GM21526 (cell line): Measurements from ENCODE around the gene IL1RL2.

ENCODE experiments used
- ATAC-seq: cut with Tn5 transposase; IDR thresholded peaks from one replicate; pipeline ENCODE4 v1.9.1; 2021; ENCODE audit warnings: moderate library complexity; ENCODE audit not compliant: unreplicated experiment, low FRiP score

The IL1RL2 gene

DNA sequence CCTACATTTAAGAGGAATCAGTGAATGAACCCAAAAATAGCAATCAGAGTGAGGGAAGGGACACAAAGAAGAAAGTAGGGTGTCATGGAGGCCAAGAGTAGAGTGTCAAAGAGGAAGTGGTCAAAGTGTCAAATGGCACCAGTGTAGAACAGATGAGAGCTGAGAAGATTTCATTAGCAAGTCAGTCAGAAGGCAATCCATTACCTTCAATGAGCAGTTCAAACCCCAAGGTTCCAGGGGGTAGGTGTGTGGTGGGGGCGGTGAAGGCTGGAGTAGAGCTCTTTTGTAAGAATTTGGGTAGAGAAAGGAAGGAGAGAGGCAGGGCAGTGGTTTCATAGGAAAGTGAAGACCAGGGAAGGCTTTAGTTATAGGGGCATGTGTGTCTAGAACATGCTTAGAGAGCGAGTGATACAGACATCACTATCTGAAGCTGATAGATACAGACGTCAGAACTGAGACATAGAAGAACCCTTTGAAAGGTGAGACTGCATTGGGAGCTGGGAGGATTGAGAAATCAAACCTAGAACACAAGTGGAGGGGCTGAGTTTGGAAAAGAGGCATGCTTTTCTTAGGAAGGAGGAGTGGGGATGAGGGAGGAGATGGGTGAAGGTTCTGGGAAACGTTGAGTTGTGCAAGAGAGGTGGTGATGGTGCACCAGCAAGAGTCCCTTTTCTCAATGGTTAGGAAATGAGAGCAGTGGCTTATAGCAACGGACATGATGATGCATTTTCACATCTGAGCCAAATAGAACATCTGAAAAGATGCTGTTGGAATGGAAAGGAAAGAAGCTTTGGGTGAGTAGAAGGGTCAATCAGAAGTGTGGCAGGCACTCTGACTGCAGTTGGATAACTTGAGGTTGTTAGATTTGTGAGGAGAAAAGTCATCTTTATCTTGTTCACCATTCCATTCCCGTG is 75.7 kb downstream of the IL1RL2 start:
- no peak for ATAC-seq

DNA sequence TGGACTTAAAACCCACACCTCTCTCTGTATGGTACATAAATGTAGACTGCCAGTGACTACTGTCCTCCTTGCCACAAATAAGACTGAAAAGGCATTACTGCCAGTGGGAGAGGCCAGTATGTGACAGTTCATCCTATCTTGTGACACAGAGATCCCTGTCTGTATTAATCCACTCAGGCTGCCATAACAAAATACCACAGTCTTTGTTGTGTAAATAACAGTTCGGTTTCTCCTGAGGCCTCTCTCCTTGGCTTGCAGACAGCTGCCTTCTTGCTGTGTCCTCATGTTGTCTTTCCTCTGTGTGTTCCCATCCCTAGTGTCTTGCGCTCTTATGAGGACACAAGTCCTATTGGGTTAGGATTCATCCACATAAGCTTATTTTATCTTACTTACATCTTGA is 78.1 kb downstream of the IL1RL2 start:
- ATAC-seq: no peak

GRCh38 chr2:102266204-102266603 is 79.4 kb downstream of the IL1RL2 start:
- no peak for ATAC-seq

DNA sequence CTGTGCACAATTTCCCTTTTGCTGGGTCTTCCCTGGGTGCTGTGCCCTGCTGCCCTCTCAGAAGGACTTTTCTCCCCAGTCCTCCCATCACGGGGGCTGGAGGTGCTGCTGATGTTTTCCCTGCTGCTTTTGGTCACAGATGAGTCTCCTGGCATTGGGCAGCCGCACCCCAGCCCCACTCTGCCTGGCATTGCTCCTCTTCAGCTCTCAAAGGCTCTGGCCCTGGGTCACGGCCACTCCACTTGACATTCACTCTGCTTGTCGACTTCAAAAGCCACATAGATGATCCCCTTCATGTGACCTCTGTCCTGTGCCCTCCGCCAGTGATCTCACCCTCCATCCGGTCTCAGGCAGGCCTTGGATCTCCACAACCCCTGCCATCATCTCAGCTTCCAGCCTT is 81.0 kb downstream of the IL1RL2 start:
- no peak for ATAC-seq

- ATAC-seq: no peak
Observed at GRCh38 chr2:102268510-102269199, 81.8 kb downstream of the IL1RL2 start.

DNA sequence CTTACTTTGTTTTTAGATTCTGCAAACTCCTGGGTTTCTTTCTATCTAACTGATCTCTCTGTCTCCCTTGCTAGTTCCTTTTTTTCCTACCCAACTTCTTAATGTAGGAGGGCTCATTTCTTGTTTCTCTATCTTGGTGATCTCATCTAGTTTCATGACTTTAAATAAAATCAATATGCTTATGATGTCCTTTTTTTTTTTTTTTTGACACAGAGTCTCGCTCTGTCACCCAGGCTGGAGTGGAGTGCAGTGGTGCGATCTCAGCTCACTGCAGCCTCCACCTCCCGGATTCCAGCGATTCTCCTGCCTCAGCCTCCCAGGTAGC is 82.3 kb downstream of the IL1RL2 start:
- ATAC-seq: no peak

GRCh38 chr2:102271844-102272243 is 85.0 kb downstream of the IL1RL2 start:
- no peak for ATAC-seq

DNA sequence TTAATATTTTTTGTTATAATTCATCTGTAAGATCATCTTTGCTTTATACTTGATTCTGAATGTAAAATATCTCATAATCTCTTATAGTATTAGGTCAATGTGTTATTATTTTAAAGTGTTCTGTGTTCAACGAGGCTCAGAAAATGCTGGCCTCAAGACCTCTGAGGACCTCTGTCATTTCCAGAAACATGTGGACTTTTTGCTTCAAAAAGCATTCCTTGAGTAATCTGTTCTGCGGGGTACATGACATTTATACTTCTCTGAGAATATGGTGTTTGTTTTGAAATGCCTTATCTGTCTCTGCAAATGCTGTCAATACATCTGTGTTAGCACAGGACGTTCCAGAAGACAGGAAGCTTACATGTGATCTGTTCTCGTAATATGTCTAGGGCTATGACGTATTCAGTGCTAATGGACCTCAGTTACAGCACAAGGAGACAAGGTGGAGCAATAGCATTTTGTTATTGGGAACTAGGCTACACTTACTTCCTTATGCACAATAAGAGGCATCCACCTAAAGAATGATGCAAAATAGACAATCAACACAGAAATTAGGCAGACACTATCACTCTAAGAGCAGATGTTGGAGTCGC is 86.9 kb downstream of the IL1RL2 start:
- ATAC-seq: no peak

GRCh38 chr2:102276549-102277201 is 89.9 kb downstream of the IL1RL2 start:
- no peak for ATAC-seq

DNA sequence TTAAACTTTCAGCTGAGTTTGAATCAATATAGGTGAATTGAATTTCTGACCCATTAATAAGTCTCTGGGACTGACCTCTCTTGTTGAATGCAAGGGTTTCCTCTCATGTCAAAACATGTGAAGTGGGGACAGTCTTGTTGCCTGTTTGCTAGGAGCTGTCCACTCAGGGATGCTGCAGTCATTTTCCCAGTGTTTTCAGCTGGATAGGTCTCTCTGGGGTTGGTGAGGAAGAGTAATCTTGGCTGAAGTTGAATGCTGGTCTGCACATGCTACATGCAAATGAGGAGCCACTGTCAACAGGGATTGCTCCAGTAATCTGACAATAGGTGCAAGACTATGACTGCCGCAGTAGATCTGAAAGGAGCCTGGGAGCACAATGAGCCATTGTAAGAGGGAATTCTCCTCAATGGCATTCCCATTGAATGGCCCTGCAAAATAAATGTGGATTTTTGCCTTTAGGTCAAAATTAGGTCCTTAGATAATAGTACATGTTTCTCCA is 90.4 kb downstream of the IL1RL2 start:
- no peak for ATAC-seq

- ATAC-seq: no peak
Observed at GRCh38 chr2:102278720-102279390, 92.0 kb downstream of the IL1RL2 start.

GRCh38 chr2:102279391-102279735 is 92.5 kb downstream of the IL1RL2 start:
- no peak for ATAC-seq

DNA sequence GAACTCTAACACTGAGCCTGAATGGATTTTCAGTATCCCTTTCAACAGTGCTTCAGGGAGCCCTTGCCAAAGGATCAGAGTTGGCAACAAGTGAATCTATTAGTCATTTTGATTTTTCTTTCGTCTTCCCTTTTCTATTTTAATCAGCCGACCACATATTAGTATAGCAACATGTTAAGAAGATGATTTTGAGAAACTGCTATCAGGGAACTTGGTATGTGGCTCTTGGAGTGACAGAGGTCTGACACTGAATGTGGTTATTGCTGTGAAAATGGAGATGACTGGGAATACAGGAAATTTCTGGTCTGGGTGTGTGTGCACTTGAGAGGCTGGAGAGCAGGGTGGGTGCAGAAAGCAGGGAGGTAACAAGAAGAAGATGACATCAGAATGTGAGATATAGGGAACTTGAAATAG is 95.9 kb downstream of the IL1RL2 start:
- ATAC-seq: no peak

DNA sequence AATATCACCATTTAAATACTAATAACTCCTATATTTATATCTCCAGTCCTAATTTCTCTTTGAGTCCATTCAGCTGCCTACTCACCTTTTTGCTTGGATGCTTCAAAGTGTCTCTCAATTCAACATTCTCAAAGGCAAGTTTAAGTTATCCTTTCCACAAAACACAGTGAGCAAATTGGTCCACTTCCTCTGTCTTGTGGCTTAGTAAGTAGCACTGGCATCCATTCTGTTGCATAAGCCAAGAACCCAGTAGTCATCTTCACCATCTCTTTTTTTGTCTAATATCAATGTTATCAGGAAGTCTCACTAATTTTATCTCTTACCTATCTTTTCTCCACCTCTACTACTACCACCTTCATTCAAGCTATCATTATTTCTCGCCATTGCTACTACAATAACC is 97.2 kb downstream of the IL1RL2 start:
- no peak for ATAC-seq

DNA sequence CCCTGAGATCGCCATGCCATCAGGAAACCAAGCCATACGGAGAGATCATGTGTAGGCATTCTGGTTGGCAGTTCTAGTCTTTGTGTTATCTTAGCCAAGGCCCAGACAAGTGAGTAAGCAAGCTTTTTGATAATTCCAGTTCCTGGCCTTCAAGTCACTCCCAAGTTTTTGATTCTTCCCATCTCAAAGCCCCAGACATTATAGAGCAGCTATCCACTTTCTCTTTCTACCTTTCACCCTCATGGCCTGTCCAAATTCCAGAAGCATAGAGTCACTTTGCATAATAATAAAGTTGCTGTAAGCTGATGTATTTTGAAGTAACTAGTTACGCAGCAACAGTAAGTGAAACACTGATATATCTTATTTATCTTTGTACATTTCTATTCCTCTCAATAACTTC is 97.8 kb downstream of the IL1RL2 start:
- no peak for ATAC-seq

GRCh38 chr2:102285368-102285767 is 98.5 kb downstream of the IL1RL2 start:
- no peak for ATAC-seq

DNA sequence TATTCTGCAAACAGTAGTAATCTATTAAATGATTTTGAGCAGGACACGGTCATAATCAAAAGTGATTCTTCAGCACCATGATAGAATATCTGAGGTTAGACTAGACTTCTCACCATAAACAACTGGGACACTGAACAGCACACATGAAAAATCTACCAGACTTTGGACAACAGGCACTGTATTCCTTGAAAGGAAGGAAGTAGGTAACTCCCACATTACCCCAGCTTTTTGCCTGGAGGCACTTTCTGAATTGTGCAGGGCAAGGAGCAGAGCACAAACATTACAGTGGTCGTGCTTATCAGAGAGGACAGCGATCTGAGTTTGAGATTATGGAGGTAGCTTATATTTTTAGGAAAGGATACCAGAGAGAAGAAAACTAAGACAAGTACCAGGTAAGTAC is 99.2 kb downstream of the IL1RL2 start:
- no peak for ATAC-seq

DNA sequence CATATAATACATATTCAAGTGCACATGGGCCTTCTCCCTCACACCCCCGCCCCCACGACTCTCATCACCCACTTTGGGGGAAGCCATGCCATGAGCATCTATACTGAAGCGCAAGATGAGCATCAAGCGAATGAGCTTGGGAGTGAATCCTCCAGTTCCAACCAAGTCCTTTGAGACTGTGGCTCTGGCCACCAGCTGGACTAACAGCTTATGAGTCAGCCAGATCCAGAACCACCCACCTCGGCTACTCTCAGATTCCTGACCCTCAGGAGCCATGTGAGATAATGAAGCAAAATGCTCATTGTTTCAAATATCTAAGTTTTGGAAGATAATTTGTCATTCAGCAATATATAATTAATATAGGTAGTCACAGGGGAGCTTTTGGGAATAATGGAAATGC is 102.3 kb downstream of the IL1RL2 start:
- no peak for ATAC-seq
